DOHH2 (cell line): Measurements from ENCODE around the gene UBE4A.

ENCODE experiments used
- EZH2phosphoT487 ChIP-seq: fragments of 200-600 bp; sonication (generic); IDR thresholded peaks from 2 replicates; pipeline ENCODE4 v1.6.1; 2017; ENCODE audit warnings: borderline replicate concordance, mild to moderate bottlenecking, antibody characterized with exemption, low read length, moderate library complexity, mixed read lengths
- TF ChIP-seq, protein P1 (sequence below): fragments of 200-600 bp; sonication (generic); IDR thresholded peaks from one replicate; pipeline ENCODE4 v1.5.1; 2014; ENCODE audit warnings: antibody characterized with exemption, mild to moderate bottlenecking, low read depth, low read length; ENCODE audit not compliant: poor library complexity, severe bottlenecking

- TF ChIP-seq, protein P1, sequence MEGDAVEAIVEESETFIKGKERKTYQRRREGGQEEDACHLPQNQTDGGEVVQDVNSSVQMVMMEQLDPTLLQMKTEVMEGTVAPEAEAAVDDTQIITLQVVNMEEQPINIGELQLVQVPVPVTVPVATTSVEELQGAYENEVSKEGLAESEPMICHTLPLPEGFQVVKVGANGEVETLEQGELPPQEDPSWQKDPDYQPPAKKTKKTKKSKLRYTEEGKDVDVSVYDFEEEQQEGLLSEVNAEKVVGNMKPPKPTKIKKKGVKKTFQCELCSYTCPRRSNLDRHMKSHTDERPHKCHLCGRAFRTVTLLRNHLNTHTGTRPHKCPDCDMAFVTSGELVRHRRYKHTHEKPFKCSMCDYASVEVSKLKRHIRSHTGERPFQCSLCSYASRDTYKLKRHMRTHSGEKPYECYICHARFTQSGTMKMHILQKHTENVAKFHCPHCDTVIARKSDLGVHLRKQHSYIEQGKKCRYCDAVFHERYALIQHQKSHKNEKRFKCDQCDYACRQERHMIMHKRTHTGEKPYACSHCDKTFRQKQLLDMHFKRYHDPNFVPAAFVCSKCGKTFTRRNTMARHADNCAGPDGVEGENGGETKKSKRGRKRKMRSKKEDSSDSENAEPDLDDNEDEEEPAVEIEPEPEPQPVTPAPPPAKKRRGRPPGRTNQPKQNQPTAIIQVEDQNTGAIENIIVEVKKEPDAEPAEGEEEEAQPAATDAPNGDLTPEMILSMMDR = no peak
- no peak for TF ChIP-seq EZH2phosphoT487
These were observed 68.3 kb downstream of the UBE4A start for GRCh38 chr11:118427707-118428106.
